ENCODE data around the gene EFNB1.

The EFNB1 gene

DNA sequence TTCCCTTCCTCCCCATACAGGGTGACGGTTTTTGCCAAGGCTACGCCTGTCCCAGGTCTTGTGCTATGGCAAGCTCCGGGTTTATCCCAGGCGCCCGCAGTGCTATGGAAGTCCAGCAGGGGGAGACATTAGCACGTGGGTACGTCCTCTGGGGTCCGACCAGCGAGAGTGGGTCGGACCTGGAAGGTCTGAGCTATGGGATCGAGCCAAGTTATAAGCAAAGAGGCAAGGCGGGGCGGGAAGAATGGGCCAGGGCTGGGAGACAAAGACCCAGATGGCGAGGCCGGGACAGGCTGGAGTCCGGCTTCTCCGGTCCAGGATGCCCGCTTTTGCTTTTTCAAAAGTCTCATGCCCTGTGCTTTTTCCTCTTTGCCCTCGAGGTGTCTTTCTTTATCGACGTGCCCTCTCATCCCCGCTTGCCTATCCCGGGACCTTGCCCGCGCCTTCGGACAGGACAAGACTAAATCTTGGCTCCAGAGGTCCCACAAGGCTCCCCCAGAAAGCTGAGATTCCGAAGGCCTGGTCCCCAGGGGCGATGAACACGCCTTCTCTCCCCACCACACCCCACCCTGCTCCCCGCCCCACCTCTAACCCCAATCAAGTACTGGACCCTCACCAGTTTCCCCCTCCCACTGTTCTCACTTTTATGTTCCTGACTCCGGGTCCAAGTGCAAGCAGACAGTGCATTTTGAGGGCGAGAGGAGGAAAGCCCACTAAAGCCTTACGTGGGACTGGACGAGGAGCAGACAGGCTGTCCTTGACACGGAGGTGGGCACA lies 785 bp upstream of the EFNB1 start:
- peak; percentile 52 to 58 for DNase-seq (ENCODE audit: low read depth in 2 of 2)

GRCh38 chrX:68829582-68830418 lies 979 bp downstream of the EFNB1 start:
- DNase-seq (ENCODE audit: low read depth in 2 of 2), result no peak

DNA sequence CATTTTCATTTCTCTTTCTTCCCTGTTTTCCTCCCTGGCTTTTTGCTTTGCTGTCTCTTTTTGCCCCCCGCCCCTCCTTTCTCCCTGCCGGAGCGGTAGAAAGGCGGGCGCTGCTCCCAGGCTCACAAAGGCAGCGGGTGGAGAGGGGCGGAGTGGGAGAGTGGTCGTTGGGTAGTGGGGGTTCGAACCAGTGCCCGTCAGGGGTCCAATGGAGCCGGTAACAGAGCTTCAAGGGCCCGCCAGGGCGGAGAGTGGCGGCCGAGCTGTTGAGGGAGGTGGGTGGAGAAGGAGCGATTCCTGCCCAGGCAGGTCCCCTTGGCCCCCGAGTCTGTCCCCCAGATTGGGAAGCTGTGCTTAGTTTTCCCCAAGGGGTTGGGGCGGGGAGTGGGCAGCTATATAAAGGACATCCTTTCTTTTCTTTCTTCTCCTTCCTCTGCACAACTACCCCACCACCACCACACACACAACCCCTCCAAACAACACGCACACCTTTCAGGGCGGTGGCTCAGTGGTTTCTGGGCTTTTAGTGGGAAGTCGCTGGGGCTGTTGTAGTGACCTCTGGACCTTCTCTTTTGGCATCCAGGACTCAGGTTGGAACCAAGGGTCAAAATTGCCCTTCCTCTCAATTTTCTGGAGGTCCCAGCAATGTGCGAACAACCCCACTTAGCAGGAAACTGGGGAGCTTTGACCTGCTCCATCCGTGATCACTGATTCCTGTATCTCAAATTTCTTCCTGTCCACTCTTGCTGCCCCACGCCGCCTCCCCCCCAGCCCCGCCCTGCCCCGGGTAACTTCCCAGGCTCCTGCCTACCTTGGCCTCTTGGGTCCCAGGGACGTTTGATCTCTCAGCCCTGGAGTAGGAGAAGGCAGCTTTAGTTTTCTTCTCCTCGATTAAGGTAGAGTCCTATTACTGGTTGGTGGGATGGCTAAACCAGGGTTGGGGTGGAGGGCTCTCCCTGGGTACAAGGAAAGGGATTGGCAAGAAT lies 1.9 kb downstream of the EFNB1 start:
- DNase-seq (ENCODE audit: low read depth in 2 of 2), result no peak

DNA sequence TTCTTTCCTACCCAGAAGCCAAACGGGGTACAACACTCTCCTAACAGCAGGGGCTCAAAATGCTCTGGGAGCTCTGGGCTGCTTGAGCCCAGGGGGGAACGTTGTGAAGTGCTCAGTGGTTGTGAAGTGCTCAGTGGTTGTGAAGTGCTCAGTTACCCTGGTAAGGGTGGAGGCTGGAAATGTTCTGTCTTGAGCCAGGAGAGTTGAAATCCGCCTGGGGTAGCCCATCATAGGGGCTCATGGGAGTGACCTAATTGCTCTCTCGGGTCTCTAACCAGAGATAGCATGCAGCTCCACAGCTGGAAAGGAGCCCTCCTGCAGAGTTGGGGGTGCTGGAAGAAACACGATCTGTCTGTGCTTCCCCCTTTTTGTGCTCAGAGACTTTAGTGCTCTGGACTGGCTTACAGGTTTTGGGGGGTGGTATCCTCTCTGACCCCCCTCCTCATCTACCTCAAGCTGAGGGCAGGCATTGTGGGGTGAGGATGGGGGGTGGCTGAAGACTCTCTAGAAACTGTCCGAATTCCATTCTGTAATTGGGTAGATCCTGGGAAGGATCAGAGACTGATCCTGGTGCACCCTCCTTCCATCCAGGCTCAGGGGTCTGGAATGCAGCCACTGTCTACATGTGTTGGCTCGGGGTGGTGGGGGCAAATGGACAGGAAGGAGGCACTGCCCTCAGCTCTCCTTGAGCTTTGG lies 2.7 kb downstream of the EFNB1 start:
- DNase-seq (ENCODE audit: low read depth in 2 of 2), result no peak

GRCh38 chrX:68832101-68832416 lies 3.2 kb downstream of the EFNB1 start:
- DNase-seq (ENCODE audit: low read depth in 2 of 2), result no peak

- DNase-seq (ENCODE audit: low read depth in 2 of 2), result no peak
Measured at GRCh38 chrX:68832516-68833447, 4.0 kb downstream of the EFNB1 start.

DNA sequence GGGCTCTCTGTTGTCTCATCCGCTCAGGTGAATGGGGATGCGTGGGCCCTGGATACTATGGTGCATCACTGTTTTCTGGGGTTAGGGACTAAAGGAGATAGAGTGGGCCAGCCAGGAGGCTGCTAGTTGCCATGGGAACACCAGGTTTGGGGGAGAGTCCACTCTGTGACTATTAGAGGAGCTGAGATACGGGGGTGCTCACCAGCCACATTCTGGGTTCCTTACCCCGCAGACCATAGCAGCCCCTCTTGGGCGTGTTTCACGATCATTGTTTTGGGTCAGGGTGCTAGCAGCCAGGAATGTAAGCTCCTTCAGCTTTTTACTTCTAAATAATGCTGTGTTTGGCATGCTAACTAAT lies 4.6 kb downstream of the EFNB1 start:
- DNase-seq (ENCODE audit: low read depth in 2 of 2), result no peak

DNA sequence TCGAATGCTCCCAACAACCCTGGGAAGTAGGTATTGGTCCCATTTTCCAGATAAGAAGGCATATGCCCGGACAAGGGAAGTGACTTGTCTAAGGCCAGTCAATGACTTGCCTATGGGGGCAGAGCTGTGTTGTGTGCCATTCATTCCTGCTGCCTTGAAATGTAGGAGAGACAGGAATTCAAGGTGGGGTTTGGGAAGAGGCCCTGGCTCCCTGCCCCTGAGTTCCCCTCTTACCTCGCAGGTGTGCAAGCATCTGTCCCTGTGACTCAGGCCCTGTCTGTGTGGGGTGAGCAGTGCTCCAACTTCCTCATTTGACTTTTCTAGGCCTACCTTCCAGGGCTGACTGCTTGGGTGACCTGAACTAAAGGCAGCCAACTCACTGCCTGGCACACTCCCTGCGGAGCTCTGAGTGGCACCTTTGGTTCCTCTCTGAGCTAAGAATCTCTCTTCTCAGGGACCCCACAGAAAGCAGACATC lies 5.1 kb downstream of the EFNB1 start:
- DNase-seq (ENCODE audit: low read depth in 2 of 2), result no peak

DNA sequence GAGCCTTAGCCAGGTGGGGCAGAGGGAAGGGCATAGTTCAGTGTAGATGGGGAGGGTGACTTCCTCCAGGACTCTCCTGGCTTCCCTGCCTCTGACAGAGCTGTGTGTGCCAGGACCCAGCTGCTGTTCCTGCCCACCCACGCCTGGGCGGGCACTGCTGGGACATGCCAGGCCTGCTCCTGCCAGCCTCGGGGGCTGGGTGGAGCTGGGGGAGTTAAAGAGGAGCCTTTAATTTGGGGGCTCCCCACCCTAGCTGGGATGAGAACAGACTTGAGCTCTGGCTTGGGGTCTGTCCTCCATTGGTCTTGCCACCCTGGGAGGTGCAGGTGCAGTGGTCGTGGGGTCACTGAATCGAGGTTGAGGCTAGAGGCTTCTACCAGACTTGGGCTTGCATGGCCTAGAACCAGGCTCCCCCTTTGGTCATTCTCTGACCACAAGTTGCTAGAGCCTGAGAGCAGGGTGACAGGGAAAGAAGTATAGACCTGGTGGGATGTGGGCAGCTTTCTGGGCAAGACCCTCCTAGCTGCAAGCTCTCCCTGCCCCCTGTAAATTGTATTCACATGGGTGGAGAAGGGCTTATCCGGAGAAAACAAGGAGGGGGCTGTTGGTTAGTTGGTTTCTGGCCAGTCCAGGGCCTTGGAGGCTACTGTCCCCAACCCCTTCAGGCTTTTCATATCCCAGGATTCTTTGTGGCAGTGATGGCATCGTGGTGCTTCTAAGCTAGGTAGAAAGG lies 5.7 kb downstream of the EFNB1 start:
- no peak for DNase-seq (ENCODE audit: low read depth in 2 of 2)

- DNase-seq (ENCODE audit: low read depth in 2 of 2), result no peak
Measured at GRCh38 chrX:68835104-68835442, 6.3 kb downstream of the EFNB1 start.

DNA sequence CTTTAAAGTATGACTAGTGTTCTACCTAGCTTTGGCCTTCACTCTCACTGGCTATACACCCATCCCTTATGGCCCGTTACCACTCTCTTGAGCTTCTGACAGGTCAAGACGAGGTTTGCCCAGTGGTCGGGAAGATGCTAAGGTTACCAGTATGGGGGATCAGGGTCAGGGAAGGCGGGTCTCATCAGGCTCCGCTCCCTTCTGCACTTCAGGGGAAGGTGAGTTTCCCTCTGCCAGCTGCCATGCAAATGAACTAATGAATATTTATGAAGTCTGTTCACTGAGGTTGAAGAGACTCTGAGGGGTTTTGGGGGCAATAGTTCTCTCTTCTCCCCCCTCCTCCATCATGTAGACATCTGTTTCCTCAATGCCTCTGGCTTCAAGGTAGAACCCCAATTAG lies 6.6 kb downstream of the EFNB1 start:
- no peak for DNase-seq (ENCODE audit: low read depth in 2 of 2)

DNA sequence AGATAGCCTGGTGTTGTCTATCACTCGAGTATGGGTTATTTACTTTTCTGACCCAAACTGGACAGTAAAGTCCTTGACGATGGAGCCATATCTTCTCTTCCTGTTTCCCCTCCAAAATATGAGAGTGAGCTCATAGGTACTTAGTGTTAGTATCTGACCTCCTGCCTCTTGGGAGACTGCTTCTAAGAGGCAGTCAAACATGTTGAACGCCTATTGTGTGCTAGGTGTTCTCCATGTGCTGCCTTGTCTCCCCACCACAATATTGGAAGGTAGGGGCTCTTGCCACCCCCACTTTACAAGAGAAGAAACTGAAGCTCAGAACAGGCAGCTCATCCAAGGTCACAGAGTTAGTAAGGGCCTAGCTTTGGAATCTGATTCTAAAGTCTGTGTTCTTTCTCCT lies 8.3 kb downstream of the EFNB1 start:
- no peak for DNase-seq (ENCODE audit: low read depth in 2 of 2)

DNA sequence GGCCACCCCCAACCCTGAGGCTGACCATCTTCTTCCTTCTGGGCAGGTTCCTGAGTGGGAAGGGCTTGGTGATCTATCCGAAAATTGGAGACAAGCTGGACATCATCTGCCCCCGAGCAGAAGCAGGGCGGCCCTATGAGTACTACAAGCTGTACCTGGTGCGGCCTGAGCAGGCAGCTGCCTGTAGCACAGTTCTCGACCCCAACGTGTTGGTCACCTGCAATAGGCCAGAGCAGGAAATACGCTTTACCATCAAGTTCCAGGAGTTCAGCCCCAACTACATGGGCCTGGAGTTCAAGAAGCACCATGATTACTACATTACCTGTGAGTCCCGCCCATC lies 9.7 kb downstream of the EFNB1 start:
- no peak for DNase-seq (ENCODE audit: low read depth in 2 of 2)

DNA sequence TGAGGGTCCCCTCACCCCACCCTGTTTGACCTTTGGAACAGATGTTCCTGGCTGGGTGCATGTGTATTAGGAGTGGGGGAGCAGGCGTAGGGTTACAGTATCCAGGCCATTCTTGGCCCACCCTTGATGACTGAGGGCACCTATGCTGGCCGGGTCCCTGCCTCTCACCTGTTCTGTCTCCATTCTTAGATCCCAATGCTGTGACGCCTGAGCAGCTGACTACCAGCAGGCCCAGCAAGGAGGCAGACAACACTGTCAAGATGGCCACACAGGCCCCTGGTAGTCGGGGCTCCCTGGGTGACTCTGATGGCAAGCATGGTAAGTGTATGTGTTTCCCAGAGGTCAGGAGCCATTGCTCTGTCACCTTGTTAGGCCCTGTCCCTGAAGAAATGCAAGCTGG lies 10.9 kb downstream of the EFNB1 start:
- no peak for DNase-seq (ENCODE audit: low read depth in 2 of 2)

DNA sequence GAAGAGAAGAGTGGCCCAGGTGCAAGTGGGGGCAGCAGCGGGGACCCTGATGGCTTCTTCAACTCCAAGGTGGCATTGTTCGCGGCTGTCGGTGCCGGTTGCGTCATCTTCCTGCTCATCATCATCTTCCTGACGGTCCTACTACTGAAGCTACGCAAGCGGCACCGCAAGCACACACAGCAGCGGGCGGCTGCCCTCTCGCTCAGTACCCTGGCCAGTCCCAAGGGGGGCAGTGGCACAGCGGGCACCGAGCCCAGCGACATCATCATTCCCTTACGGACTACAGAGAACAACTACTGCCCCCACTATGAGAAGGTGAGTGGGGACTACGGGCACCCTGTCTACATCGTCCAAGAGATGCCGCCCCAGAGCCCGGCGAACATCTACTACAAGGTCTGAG lies 11.4 kb downstream of the EFNB1 start:
- DNase-seq (ENCODE audit: low read depth in 2 of 2), result no peak

DNA sequence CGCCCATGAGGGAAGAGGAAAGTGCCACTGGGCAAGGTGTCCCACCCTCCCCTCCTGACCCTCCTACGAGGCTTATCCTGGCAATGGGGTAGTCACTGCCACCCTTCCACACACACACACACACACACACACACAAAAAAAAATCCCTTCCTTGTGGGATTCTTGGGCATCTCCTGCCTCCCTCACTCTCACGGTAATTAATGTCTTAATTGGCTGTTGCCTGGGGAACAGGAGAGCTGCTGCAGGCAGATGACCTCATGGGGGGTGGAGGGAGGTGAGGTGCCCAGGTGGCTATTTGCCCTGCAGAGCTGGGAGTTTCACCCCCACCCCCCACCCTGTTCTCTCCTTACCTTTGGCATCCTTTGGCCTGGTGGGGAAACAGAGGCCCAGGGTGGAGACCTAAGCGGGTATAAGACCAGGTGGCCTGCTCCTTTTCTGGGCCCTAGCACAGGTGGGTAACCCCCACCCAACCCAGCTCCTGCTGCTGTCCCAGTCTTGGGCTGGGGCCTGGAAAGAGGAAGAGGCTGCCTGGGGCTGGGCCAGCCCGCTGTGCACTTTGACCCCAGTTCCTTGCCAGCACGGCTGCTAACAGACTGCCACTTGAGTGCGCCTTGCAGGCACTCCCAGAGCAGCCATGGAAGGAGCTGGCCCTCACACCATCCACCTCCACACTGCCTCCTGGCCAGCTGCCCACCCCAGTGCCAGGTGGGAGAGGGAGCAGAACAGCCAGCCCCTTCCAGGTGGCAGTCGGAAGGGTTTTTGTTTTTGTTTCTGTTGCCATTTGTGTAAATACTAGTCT lies 12.6 kb downstream of the EFNB1 start:
- DNase-seq (ENCODE audit: low read depth in 2 of 2), result no peak

DNA sequence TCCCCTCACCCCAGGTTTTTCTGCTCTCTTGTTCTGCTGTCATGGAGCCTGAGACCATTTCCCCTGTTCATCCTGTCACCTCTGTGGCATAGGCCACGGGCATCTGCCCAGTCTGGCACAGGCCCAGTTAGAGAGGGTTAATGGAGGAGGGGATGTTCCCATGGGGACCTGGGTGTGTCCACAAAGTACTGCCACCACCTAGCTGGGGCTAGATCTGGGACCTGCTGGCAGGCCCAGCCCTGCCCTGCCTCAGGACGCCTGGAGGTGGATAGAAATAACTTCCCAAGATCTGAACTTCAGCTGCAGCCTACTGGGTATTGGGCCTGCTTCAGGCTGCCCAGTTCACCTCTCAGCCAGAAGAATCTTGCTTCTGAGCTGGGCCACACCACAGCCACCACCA lies 13.5 kb downstream of the EFNB1 start:
- no peak for DNase-seq (ENCODE audit: low read depth in 2 of 2)

DNA sequence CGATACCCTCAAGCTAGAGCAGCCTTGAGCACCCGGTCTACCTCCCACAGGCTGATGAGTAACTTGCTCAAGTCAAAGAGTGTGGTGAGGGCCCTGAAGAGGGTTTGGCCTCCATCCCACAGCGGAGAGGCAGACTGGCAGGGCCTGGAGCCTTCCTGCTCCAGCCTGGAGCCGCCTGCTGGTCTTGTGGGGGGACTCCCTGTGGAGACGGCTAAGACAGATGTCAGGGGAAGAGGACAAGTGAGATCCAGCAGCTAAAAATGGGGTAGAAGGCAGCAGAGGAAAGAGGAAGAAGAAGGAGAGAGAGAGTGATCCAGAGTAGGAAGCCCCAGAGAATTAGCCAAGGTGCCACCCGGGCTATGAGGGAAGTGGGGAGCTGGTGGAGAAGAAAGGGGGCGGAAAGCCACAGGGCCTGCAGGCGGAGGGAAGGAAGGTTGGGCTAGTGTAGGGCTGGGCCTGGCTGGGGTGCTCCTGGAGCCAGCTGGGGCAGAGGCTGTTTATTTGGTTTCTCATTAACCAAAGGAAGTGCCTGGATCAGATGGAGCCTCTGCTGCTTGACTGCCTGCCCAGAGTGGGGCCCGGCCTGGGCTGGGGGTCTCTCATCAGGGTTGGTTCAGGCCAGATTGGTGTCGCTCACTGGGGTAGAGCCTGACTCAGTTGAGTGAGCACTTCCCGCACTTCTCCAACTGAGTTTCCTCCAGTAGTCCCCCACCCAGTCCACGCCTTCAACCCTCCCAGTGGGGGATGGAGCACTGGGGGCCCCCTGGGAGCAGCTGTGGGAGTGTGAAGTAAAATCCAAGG lies 14.2 kb downstream of the EFNB1 start:
- no peak for DNase-seq (ENCODE audit: low read depth in 2 of 2)

Measured in stimulated activated CD8-positive, alpha-beta memory T cell treated with anti-CD3 and anti-CD28 coated beads, Interleukin-7, amount 100 ng/mL, for 1 hour (primary cell).